T1000 (cell line): ENCODE data around the gene HMGCLL1.

Experiments
- DNase-seq: peaks from one replicate; lab custom pipeline; 2025; ENCODE audit warnings: mixed read lengths; lab: John Stamatoyannopoulos, UW

Gene HMGCLL1

DNA sequence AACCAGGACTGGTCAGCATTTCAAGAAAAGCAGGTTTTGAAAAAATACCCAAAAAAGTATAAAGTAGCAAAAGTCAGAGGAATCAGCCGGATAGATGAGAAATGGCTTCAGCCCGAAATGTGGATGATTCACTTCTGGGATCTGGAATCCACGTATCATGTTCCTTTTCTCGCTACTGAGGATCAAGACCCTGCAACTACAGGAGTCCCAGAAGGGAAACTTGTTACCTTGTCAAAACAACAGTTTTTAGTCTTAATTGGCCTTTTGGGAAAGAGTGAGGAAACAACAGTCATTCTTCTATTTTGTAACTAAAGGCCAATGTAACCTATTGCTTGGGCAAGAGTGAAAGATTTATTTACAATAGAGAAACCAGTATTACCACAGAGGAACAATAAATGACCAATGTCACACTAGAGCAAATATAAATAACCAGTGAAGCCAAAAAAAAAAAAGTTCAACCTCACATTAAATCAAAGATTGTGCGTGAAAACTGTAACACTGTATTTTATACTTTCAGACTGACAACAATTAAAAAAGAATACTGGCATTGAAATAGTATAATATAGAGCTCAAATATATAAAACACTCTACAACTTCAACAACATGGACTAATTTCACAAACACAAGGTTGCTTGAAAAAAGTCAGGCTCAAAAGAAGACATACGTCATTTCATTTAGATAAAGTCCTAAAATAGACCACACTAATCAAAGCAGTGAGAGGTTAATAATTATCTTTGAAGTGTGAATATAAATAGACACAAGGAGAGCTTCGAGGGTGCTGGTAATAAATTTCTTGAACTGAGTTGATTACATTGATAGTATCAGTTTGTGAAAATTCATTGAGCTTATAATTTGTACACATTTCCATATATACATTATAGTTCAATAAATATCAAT, 135.5 kb downstream of the HMGCLL1 start:
- DNase-seq = no peak

DNA sequence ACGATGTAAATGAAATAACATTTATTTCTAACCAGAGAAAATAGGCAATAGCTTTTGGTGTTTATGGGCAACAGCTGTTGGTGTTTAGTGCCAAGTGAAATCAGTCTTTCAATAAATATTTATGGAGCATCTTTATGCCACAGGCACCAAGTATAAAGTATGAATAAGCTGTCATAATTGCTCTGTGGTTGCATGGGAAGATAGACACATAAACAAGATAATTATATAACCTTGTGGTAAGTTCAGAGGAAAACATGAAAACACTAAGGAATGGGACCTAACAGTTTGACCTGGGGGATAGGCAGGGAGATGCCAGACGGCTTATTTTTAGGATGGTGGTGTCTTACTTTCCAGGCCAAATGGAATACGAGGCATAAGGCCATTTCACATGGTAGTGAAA, 140.8 kb downstream of the HMGCLL1 start:
- no peak for DNase-seq

GRCh38 chr6:55437141-55437540, 141.9 kb downstream of the HMGCLL1 start:
- no peak for DNase-seq

GRCh38 chr6:55433446-55434130, 145.4 kb downstream of the HMGCLL1 start:
- no peak for DNase-seq

DNA sequence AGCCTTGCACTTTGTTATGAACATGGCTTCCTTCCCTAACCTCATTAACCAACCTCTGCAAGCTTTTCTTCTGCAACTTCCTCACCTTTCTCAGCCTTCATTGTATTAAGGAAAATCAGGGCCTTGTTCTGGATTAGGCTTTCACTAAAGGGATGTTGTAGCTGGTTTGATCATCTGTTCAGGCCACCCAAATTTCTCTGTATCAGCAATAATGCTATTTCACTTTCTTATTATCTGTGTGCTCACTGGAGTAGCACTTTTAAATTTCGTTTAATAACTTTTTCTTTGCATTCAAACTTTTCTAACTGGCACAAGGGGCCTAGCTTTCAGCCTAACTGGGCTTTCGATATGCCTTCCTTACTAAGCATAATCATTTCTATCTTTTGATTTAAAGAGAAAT, 155.1 kb downstream of the HMGCLL1 start:
- DNase-seq = no peak

- no peak for DNase-seq
Measured at GRCh38 chr6:55410674-55411073, 168.3 kb downstream of the HMGCLL1 start.

DNA sequence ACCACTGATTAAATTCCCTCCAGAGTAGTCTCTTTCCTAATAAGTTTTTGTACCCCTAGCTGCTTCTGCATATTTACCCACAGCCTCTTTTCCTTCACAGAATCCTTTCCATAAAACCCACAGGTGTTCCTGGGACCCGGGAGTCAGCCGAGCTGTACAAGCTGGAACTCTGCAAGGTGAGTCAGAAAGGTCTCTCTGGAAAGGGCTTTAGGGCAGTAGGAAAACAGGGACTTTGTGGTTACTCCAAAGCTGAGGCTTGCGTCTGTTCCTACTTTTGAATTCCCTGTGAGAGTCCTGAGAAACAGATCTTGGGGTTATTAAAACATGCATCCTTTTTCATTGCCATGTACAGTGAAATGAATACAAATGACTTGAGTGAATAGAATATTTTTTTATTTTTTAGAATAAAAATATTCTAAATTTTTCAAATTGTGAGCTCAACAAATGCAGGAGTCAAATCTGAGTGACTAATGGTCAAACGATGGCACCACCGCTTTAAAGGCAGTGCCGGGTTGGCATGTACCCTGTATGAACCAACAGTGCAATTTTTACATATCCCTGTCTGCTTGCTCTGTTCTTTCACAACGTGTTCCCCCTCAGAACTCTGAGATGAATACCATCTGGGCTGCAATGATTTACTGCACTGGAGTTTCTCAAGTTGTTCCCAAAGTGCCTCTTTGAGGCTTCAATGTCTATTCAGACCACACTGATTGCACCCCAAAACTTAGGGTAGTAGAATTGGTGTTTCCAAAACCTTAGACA, 173.3 kb downstream of the HMGCLL1 start:
- DNase-seq = no peak

DNA sequence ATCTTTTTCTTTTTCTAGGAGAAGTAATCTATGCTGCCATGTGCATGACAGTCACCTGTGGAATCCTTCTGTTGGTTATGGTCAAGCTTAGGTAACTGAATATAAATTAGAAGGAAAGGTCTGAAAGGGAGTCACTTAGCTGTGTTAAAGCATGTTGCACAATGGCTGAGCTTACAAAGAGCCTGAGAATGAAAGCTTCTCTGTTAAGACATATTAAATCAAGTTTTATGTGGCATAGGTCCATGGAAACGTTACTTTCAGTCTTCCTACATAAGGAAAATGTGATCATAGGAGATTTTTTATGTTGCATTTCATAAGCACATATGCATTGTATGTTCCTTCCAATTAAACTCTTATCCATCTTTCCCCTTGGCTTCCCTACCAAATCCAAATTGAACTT, 179.6 kb downstream of the HMGCLL1 start:
- no peak for DNase-seq

DNA sequence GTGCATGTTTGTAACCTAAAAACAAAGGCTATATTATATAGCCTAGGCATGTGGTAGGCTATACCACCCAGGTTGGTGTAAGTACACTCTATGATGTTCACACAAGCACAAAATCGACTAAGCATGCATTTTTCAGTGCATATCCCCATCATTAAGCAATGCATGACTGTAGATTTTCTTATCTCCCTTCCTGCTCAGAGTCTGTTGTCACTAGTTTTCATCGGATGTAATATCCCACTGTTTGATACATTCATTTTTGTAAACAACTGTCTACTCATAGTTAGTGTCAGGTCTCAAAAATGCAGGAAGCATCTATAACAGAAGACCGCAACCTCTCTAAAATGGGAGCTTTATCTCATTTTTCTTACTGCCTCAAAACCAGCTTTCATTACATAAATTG, 181.0 kb downstream of the HMGCLL1 start:
- DNase-seq = no peak

GRCh38 chr6:55395871-55396270, 183.1 kb downstream of the HMGCLL1 start:
- DNase-seq = no peak

- DNase-seq = no peak
Measured at GRCh38 chr6:55388211-55388610, 190.8 kb downstream of the HMGCLL1 start.
